Measurements from ENCODE around the gene SRP68. TPM values are rescaled to one million over a fixed set of nuclear protein-coding genes. Genes with fewer than 3 reads are reported as not detected.

The SRP68 gene
- total and polyA plus RNA-seq, 2 of the 4 experiments (the other 2 are of a cell fraction), result 47.1 to 82.6 TPM

- no peak overlapping the region for H3K27ac ChIP-seq (ENCODE audit: insufficient read depth, low read length)
Measured at GRCh38 chr17:76054112-76054476, 18.2 kb downstream of the SRP68 start.

More at GRCh38 chr17:76054112-76054476, 18.2 kb downstream of the SRP68 start:
- dilution Hi-C loops (cut with HindIII; ENCODE audit: low sequenced_read_pairs, unreplicated experiment), result no loop called here
- Histone ChIP-seq H3K56ac (ENCODE audit: extremely low read depth, insufficient read depth, low read length) (no peak overlapping the region), H3K36me3 (ENCODE audit: control insufficient read depth, insufficient read depth, low read length) (peaks cover 65% of the 10 kb centered on the region), H3K14ac (replicated peaks; ENCODE audit: low read depth, low read length) (peak overlapping the region; percentile 29; the same call in 1 of the 2 replicates), H3K4me1 (ENCODE audit: control insufficient read depth, insufficient read depth, low read length) (no peaks in the 10 kb centered on the region; the same call in 1 of the 2 replicates), H3K4me2 (ENCODE audit: low read depth, low read length) (no peak overlapping the region), H2BK15ac (ENCODE audit: low read depth, low read length) (no peak overlapping the region), H3K79me1 (ENCODE audit: low read depth in 1 of 2, low read length in 2 of 2) (peaks cover 3 to 60% of the 10 kb centered on the region in 2 experiments), H3K18ac (ENCODE audit: low read depth, low read length) (no peak overlapping the region), H3K4me3 (ENCODE audit: insufficient read depth, low read depth, low read length) (no peak overlapping the region), H4K8ac (ENCODE audit: low read depth in 2 of 2, low read length in 2 of 2) (no peak overlapping the region), H3K9me1 (ENCODE audit: insufficient read depth, low read length) (peaks cover 16% of the 10 kb centered on the region), H3K27me3 (ENCODE audit: control insufficient read depth, insufficient read depth, low read length) (no peaks in the 10 kb centered on the region), H3K9ac (ENCODE audit: low read depth, low read length) (no peak overlapping the region), H2BK5ac (ENCODE audit: low read depth, low read length, poor library complexity, severe bottlenecking) (no peak overlapping the region), H2BK20ac (ENCODE audit: low read depth, low read length) (no peak overlapping the region), H2AK5ac (ENCODE audit: low read depth, low read length) (no peak overlapping the region), H2AFZ (replicated peaks; ENCODE audit: low read length, poor library complexity) (peak overlapping the region; percentile 33), H3K9me3 (ENCODE audit: control insufficient read depth, insufficient read depth, low read length) (no peaks in the 10 kb centered on the region), H3K4ac (ENCODE audit: low read depth, low read length) (peak overlapping the region; percentile 35; the same call in 1 of the 2 replicates), H4K5ac (ENCODE audit: low read depth, low read length) (no peak overlapping the region), H3K23ac (ENCODE audit: low read depth, low read length) (no peak overlapping the region), H2BK120ac (ENCODE audit: low read depth, low read length) (no peak overlapping the region), H4K20me1 (ENCODE audit: insufficient read depth, low read length) (peaks cover 36% of the 10 kb centered on the region), H4K91ac (ENCODE audit: insufficient read depth, low read depth, low read length) (no peak overlapping the region), H2AK9ac (replicated peaks; ENCODE audit: low read depth, low read length, poor library complexity) (no peak overlapping the region)
- ATAC-seq (ENCODE audit: low read depth) (no peak), DNase-seq (peak; percentile 40)
- CTCF ChIA-PET, result interaction anchor here (0.6 kb wide), 1 partner anchor 40 kb away, joined by 3 read pairs; no protein-coding TSS in a partner anchor
- no TSS peak for BruUV-seq (replicated peaks)
- TF ChIP-seq ELK1 (IDR thresholded peaks at IDR 0.05; ENCODE audit: borderline replicate concordance, low read depth, low read length), result no peak
- no peak for TF ChIP-seq CHD1 (IDR thresholded peaks at IDR 0.05; ENCODE audit: low read depth, low read length)
- no peak for TF ChIP-seq BHLHE40 (IDR thresholded peaks at IDR 0.05; ENCODE audit: low read depth, low read length)
- TF ChIP-seq USF2 (IDR thresholded peaks at IDR 0.05; ENCODE audit: low read depth, low read length), result no peak
- no peak for TF ChIP-seq RAD21 (IDR thresholded peaks at IDR 0.05; ENCODE audit: low read length)
- TF ChIP-seq MAFK (IDR thresholded peaks at IDR 0.05; ENCODE audit: low read depth, low read length), result no peak
- TF ChIP-seq CTCF (conservative IDR thresholded peaks at IDR 0.05; ENCODE audit: low read depth, low read length), result no peak
- TF ChIP-seq CEBPB (IDR thresholded peaks at IDR 0.05; ENCODE audit: low read depth, low read length), result no peak
- TF ChIP-seq RCOR1 (IDR thresholded peaks at IDR 0.05; ENCODE audit: insufficient replicate concordance, low read length), result no peak
- POLR2A ChIA-PET (ENCODE audit: unreplicated experiment), result no interaction called here
- in situ Hi-C loops (cut with MboI; ENCODE audit: low sequenced_read_pairs), result no loop called here
- WGBS, 2 experiments (ENCODE audit: extremely low coverage in 2 of 2, insufficient read length in 1 of 2), result no CpG with 5 or more reads among the region's 4 CpGs
- intact Hi-C loops (cut with micrococcal nuclease), result no loop called here

All from IMR-90 (cell line).